ENCODE results near the gene OR6M1. TPM values are rescaled to one million over a fixed set of nuclear protein-coding genes. Genes with fewer than 3 reads are reported as not detected.

OR6M1 gene
- total and polyA plus RNA-seq, 9 of the 15 experiments (the other 6 are each of a cell fraction or from before 2014, with no cell fraction given), result not detected

GRCh38 chr11:123771664-123772063, 34.5 kb downstream of the OR6M1 start:
- Histone ChIP-seq H3K4me1 (replicated peaks in 1 of 2; ENCODE audit: control insufficient read depth in 2 of 2, insufficient read depth in 2 of 2, low read length in 2 of 2) (no peaks in the 10 kb centered on the region), H2AFZ (ENCODE audit: low read depth, low read length) (no peak overlapping the region), H3K27me3 (ENCODE audit: control insufficient read depth in 2 of 2, insufficient read depth in 2 of 2, low read length in 2 of 2) (no peaks in the 10 kb centered on the region), H3K4me3 (no peak overlapping the region), H4K20me1 (replicated peaks; ENCODE audit: control insufficient read depth, insufficient read depth, low read length) (no peaks in the 10 kb centered on the region), H3K79me2 (ENCODE audit: control insufficient read depth, insufficient read depth, low read length) (no peaks in the 10 kb centered on the region), H3K9me3 (replicated peaks; ENCODE audit: control insufficient read depth, insufficient read depth, low read depth, low read length) (no peaks in the 10 kb centered on the region), H3K4me2 (ENCODE audit: insufficient read depth, low read length) (no peak overlapping the region), H3K27ac (ENCODE audit: extremely low read depth, low read depth, low read length) (no peak overlapping the region), H3K9ac (ENCODE audit: insufficient read depth in 1 of 2, low read depth in 2 of 2, low read length in 2 of 2) (no peak overlapping the region), H3K36me3 (ENCODE audit: control insufficient read depth, insufficient read depth, low read length) (no peaks in the 10 kb centered on the region), H3K9me1 (ENCODE audit: control insufficient read depth, insufficient read depth, low read length) (no peaks in the 10 kb centered on the region)
- no peak for FAIRE-seq
- WGBS (ENCODE audit: insufficient coverage, low coverage, missing lambda C conversion rate), result 0% methylated on average over 3 of the region's 3 CpGs
- ChIA-PET CTCF (ENCODE audit: low intra/inter-chr PET ratio) (no interaction called here), POLR2A (no interaction called here)
- TF ChIP-seq ZBTB2 (IDR thresholded peaks at IDR 0.05) (no peak), ZFP1 (CRISPR knock-in tag; IDR thresholded peaks at IDR 0.05) (no peak), ZBTB12 (CRISPR knock-in tag; IDR thresholded peaks at IDR 0.05) (no peak), PRPF4 (IDR thresholded peaks at IDR 0.05; ENCODE audit: insufficient read depth, low read depth, low read length, poor library complexity, severe bottlenecking) (no peak), CREB3 (tag; conservative IDR thresholded peaks at IDR 0.05; ENCODE audit: low read depth) (no peak), ZNF780A (CRISPR knock-in tag; IDR thresholded peaks at IDR 0.05) (no peak), NFYB (IDR thresholded peaks at IDR 0.05; ENCODE audit: extremely low read depth, insufficient read length) (no peak), NKRF (IDR thresholded peaks at IDR 0.05; ENCODE audit: borderline replicate concordance) (no peak), HDAC2 (IDR thresholded peaks at IDR 0.05) (no peak), ZNF134 (CRISPR knock-in tag; conservative IDR thresholded peaks at IDR 0.05) (no peak), ZFP36 (IDR thresholded peaks at IDR 0.05; ENCODE audit: low read depth, low read length, partially characterized antibody) (no peak), ZNF197 (CRISPR knock-in tag; IDR thresholded peaks at IDR 0.05; ENCODE audit: low read depth) (no peak), HES1 (IDR thresholded peaks at IDR 0.05; ENCODE audit: low read depth) (no peak), SMAD3 (CRISPR knock-in tag; conservative IDR thresholded peaks at IDR 0.05) (no peak)
- no peak for ATAC-seq
- no TSS peak for BruUV-seq (replicated peaks)
- in situ Hi-C loops (cut with MboI) (no loop called here), intact Hi-C loops (cut with micrococcal nuclease) (no loop called here)
- no peak for DNase-seq (ENCODE audit: extremely low read depth in 1 of 4, low spot score in 3 of 4)

Measured in K562 (cell line).